T-helper 2 cell treated with Interferon-gamma antibody and Interleukin-4, amounts not matched to agents 5 μg/mL and 100 μg/mL, for 36 hours (primary cell): ENCODE measurements around the gene TEX51.

ENCODE experiments used
- DNase-seq: peaks from one replicate; pipeline ENCODE4 v3.0.0; 2021; ENCODE audit warnings: low spot score
- H3K27ac Mint-ChIP-seq: one replicate; pipeline ENCODE4 v1.8.0; 2021; ENCODE audit warnings: mild to moderate bottlenecking, mixed read lengths
- H3K27me3 Mint-ChIP-seq: one replicate; pipeline ENCODE4 v1.8.0; 2021; ENCODE audit warnings: low read depth, mixed read lengths
- H3K36me3 Mint-ChIP-seq: one replicate; pipeline ENCODE4 v1.8.0; 2021; ENCODE audit warnings: low read depth, mixed read lengths
- H3K4me1 Mint-ChIP-seq: one replicate; pipeline ENCODE4 v1.8.0; 2021; ENCODE audit warnings: low read depth, mixed read lengths
- H3K4me3 Mint-ChIP-seq: one replicate; pipeline ENCODE4 v1.8.0; 2022; ENCODE audit warnings: mild to moderate bottlenecking, moderate library complexity, mixed read lengths
- H3K9me3 Mint-ChIP-seq: one replicate; pipeline ENCODE4 v1.8.0; 2021; ENCODE audit warnings: mixed read lengths

The TEX51 gene

GRCh38 chr2:126898636-126899035, at the start of gene TEX51:
Gene TEX51, plus strand, starts transcription at chr2:126898890. Its CDS starts 29 bp downstream, at chr2:126898919.
- H3K4me1 Mint-ChIP-seq: no peaks in the 10 kb centered on the region
- no peaks in the 10 kb centered on the region for H3K36me3 Mint-ChIP-seq
- no peak for DNase-seq
- H3K27ac Mint-ChIP-seq: no peak within 1 kb of the TSS
- no peaks in the 10 kb centered on the region for H3K27me3 Mint-ChIP-seq
- no peaks in the 10 kb centered on the region for H3K9me3 Mint-ChIP-seq
- no peak within 1 kb of the TSS for H3K4me3 Mint-ChIP-seq

- Mint-ChIP-seq H3K4me1 (no peaks in the 10 kb centered on the region), H3K27ac (no peak overlapping the region), H3K27me3 (peaks cover 7% of the 10 kb centered on the region), H3K9me3 (no peaks in the 10 kb centered on the region), H3K4me3 (no peak overlapping the region), H3K36me3 (no peaks in the 10 kb centered on the region)
- DNase-seq: no peak
Measured at GRCh38 chr2:126849054-126849453, 49.6 kb upstream of the TEX51 start.

GRCh38 chr2:126849486-126849885, 49.2 kb upstream of the TEX51 start:
- H3K4me3 Mint-ChIP-seq: no peak overlapping the region
- no peak overlapping the region for H3K27ac Mint-ChIP-seq
- no peaks in the 10 kb centered on the region for H3K9me3 Mint-ChIP-seq
- no peaks in the 10 kb centered on the region for H3K36me3 Mint-ChIP-seq
- DNase-seq: no peak
- no peaks in the 10 kb centered on the region for H3K4me1 Mint-ChIP-seq
- H3K27me3 Mint-ChIP-seq: peaks cover 7% of the 10 kb centered on the region

- H3K4me3 Mint-ChIP-seq: no peak overlapping the region
- H3K27me3 Mint-ChIP-seq: peaks cover 7% of the 10 kb centered on the region
- DNase-seq: no peak
- no peaks in the 10 kb centered on the region for H3K36me3 Mint-ChIP-seq
- H3K9me3 Mint-ChIP-seq: no peaks in the 10 kb centered on the region
- no peak overlapping the region for H3K27ac Mint-ChIP-seq
- no peaks in the 10 kb centered on the region for H3K4me1 Mint-ChIP-seq
Measured at GRCh38 chr2:126849991-126850535, 48.6 kb upstream of the TEX51 start.

- H3K9me3 Mint-ChIP-seq: no peaks in the 10 kb centered on the region
- H3K27ac Mint-ChIP-seq: no peak overlapping the region
- DNase-seq: no peak
- peaks cover 2% of the 10 kb centered on the region for H3K27me3 Mint-ChIP-seq
- H3K36me3 Mint-ChIP-seq: no peaks in the 10 kb centered on the region
- no peak overlapping the region for H3K4me3 Mint-ChIP-seq
- no peaks in the 10 kb centered on the region for H3K4me1 Mint-ChIP-seq
Measured at GRCh38 chr2:126850940-126851339, 47.8 kb upstream of the TEX51 start.

GRCh38 chr2:126851756-126852155, 46.9 kb upstream of the TEX51 start:
- no peak overlapping the region for H3K27ac Mint-ChIP-seq
- no peak overlapping the region for H3K4me3 Mint-ChIP-seq
- no peaks in the 10 kb centered on the region for H3K4me1 Mint-ChIP-seq
- H3K27me3 Mint-ChIP-seq: peaks cover 2% of the 10 kb centered on the region
- no peaks in the 10 kb centered on the region for H3K9me3 Mint-ChIP-seq
- DNase-seq: no peak
- H3K36me3 Mint-ChIP-seq: no peaks in the 10 kb centered on the region

GRCh38 chr2:126852361-126852760, 46.3 kb upstream of the TEX51 start:
- no peaks in the 10 kb centered on the region for H3K4me1 Mint-ChIP-seq
- no peaks in the 10 kb centered on the region for H3K36me3 Mint-ChIP-seq
- H3K9me3 Mint-ChIP-seq: no peaks in the 10 kb centered on the region
- H3K27me3 Mint-ChIP-seq: peaks cover 2% of the 10 kb centered on the region
- no peak for DNase-seq
- H3K4me3 Mint-ChIP-seq: no peak overlapping the region
- H3K27ac Mint-ChIP-seq: no peak overlapping the region

- no peak overlapping the region for H3K27ac Mint-ChIP-seq
- no peaks in the 10 kb centered on the region for H3K4me1 Mint-ChIP-seq
- no peak overlapping the region for H3K4me3 Mint-ChIP-seq
- H3K36me3 Mint-ChIP-seq: no peaks in the 10 kb centered on the region
- H3K9me3 Mint-ChIP-seq: no peaks in the 10 kb centered on the region
- peaks cover 2% of the 10 kb centered on the region for H3K27me3 Mint-ChIP-seq
- no peak for DNase-seq
Measured at GRCh38 chr2:126855606-126856005, 43.1 kb upstream of the TEX51 start.

- Mint-ChIP-seq H3K27ac (no peak overlapping the region), H3K27me3 (peaks cover 2% of the 10 kb centered on the region), H3K4me3 (no peak overlapping the region), H3K9me3 (no peaks in the 10 kb centered on the region), H3K36me3 (no peaks in the 10 kb centered on the region), H3K4me1 (no peaks in the 10 kb centered on the region)
- no peak for DNase-seq
Measured at GRCh38 chr2:126856403-126856802, 42.3 kb upstream of the TEX51 start.

GRCh38 chr2:126857502-126857901, 41.2 kb upstream of the TEX51 start:
- peaks cover 2% of the 10 kb centered on the region for H3K27me3 Mint-ChIP-seq
- H3K27ac Mint-ChIP-seq: no peak overlapping the region
- H3K36me3 Mint-ChIP-seq: no peaks in the 10 kb centered on the region
- no peak for DNase-seq
- no peaks in the 10 kb centered on the region for H3K4me1 Mint-ChIP-seq
- no peaks in the 10 kb centered on the region for H3K9me3 Mint-ChIP-seq
- H3K4me3 Mint-ChIP-seq: no peak overlapping the region

- H3K4me1 Mint-ChIP-seq: no peaks in the 10 kb centered on the region
- H3K27me3 Mint-ChIP-seq: peaks cover 2% of the 10 kb centered on the region
Measured at GRCh38 chr2:126858013-126858412, 40.7 kb upstream of the TEX51 start.

GRCh38 chr2:126858436-126858835, 40.3 kb upstream of the TEX51 start:
- Mint-ChIP-seq H3K9me3 (no peaks in the 10 kb centered on the region), H3K27me3 (peaks cover 2% of the 10 kb centered on the region), H3K4me3 (no peak overlapping the region), H3K27ac (no peak overlapping the region), H3K36me3 (no peaks in the 10 kb centered on the region), H3K4me1 (no peaks in the 10 kb centered on the region)
- DNase-seq: no peak

More at GRCh38 chr2:126858013-126858412, 40.7 kb upstream of the TEX51 start:
- DNase-seq: no peak
- Mint-ChIP-seq H3K36me3 (no peaks in the 10 kb centered on the region), H3K27ac (no peak overlapping the region), H3K4me3 (no peak overlapping the region), H3K9me3 (no peaks in the 10 kb centered on the region)

GRCh38 chr2:126858991-126859390, 39.7 kb upstream of the TEX51 start:
- H3K4me1 Mint-ChIP-seq: no peaks in the 10 kb centered on the region
- no peaks in the 10 kb centered on the region for H3K36me3 Mint-ChIP-seq
- H3K4me3 Mint-ChIP-seq: no peak overlapping the region
- H3K27ac Mint-ChIP-seq: no peak overlapping the region
- DNase-seq: no peak
- H3K27me3 Mint-ChIP-seq: no peaks in the 10 kb centered on the region
- H3K9me3 Mint-ChIP-seq: no peaks in the 10 kb centered on the region

GRCh38 chr2:126859631-126860030, 39.1 kb upstream of the TEX51 start:
- Mint-ChIP-seq H3K27me3 (no peaks in the 10 kb centered on the region), H3K27ac (no peak overlapping the region)

GRCh38 chr2:126860385-126860784, 38.3 kb upstream of the TEX51 start:
- no peaks in the 10 kb centered on the region for H3K36me3 Mint-ChIP-seq
- H3K4me3 Mint-ChIP-seq: no peak overlapping the region
- no peaks in the 10 kb centered on the region for H3K27me3 Mint-ChIP-seq
- no peaks in the 10 kb centered on the region for H3K4me1 Mint-ChIP-seq
- no peak for DNase-seq
- no peak overlapping the region for H3K27ac Mint-ChIP-seq
- H3K9me3 Mint-ChIP-seq: no peaks in the 10 kb centered on the region

More at GRCh38 chr2:126859631-126860030, 39.1 kb upstream of the TEX51 start:
- no peaks in the 10 kb centered on the region for H3K9me3 Mint-ChIP-seq
- H3K36me3 Mint-ChIP-seq: no peaks in the 10 kb centered on the region
- no peak overlapping the region for H3K4me3 Mint-ChIP-seq
- DNase-seq: no peak
- H3K4me1 Mint-ChIP-seq: no peaks in the 10 kb centered on the region
